CD14-positive monocyte (primary cell): Measurements from ENCODE around the gene CELSR1. TPM values are rescaled to one million over a fixed set of nuclear protein-coding genes. Genes with fewer than 3 reads are reported as not detected.

Experiments used
- DNase-seq, 3 donors: peaks; one replicate each; pipeline ENCODE4 v3.0.0-alpha.2; 2011 to 2022
- H2AFZ ChIP-seq: 2 replicates; pipeline ENCODE4 v1.6.0; 2012; ENCODE audit warnings: mild to moderate bottlenecking, low read depth, low read length, inconsistent platforms; ENCODE audit not compliant: insufficient read depth, poor library complexity, severe bottlenecking
- H3K27ac ChIP-seq, 2 donors: 1 replicate in 1 of 2; 2 replicates in 1 of 2; pipeline ENCODE4 v1.5.1; 2012 to 2013; ENCODE audit warnings: low read length in 2 of 2, control low read depth in 1 of 2, inconsistent platforms in 1 of 2, low read depth in 1 of 2, mild to moderate bottlenecking in 1 of 2
- H3K27me3 ChIP-seq, 2 donors: one replicate each; pipeline versions ENCODE4 v1.6.0 to v1.6.1; 2011 to 2013; ENCODE audit warnings: low read length in 2 of 2; ENCODE audit not compliant: control insufficient read depth in 2 of 2, insufficient read depth in 2 of 2
- H3K36me3 ChIP-seq, 2 donors: replicated peaks in 1 of 2; 1 replicate in 1 of 2; 2 replicates in 1 of 2; pipeline versions ENCODE4 v1.5.1 to v1.6.1; 2012 to 2013; ENCODE audit warnings: low read length in 2 of 2, control low read depth in 1 of 2, inconsistent platforms in 1 of 2, mild to moderate bottlenecking in 1 of 2; ENCODE audit not compliant: insufficient read depth in 2 of 2, control insufficient read depth in 1 of 2
- H3K4me1 ChIP-seq, 2 donors: 1 replicate in 1 of 2; 2 replicates in 1 of 2; pipeline versions ENCODE4 v1.5.1 to v1.6.1; 2012 to 2013; ENCODE audit warnings: low read length in 2 of 2, control low read depth in 1 of 2, inconsistent platforms in 1 of 2, mild to moderate bottlenecking in 1 of 2, moderate library complexity in 1 of 2; ENCODE audit not compliant: insufficient read depth in 2 of 2, control insufficient read depth in 1 of 2
- H3K4me2 ChIP-seq: replicated peaks from 2 replicates; pipeline ENCODE3; 2012; ENCODE audit warnings: low read length, moderate library complexity, mild to moderate bottlenecking; ENCODE audit not compliant: poor library complexity, severe bottlenecking; ENCODE audit errors: extremely low read depth
- H3K4me3 ChIP-seq, 3 experiments: fragments of 200-600 bp in 1 of 3; sonication (generic) in 1 of 3; replicated peaks in 1 of 3; 1 replicate in 2 of 3; 2 replicates in 1 of 3; pipeline ENCODE4 v1.5.1; 2011 to 2013; ENCODE audit warnings: low read length in 3 of 3, mild to moderate bottlenecking in 3 of 3, control low read depth in 2 of 3, low read depth in 2 of 3, inconsistent platforms in 1 of 3, moderate library complexity in 1 of 3
- H3K79me2 ChIP-seq: 2 replicates; pipeline ENCODE4 v1.6.0; 2012; ENCODE audit warnings: mild to moderate bottlenecking, control low read depth, inconsistent platforms, low read length, moderate library complexity; ENCODE audit not compliant: insufficient read depth
- H3K9ac ChIP-seq: 2 replicates; pipeline ENCODE4 v1.6.0; 2017; ENCODE audit warnings: low read length, mild to moderate bottlenecking; ENCODE audit not compliant: insufficient read depth, poor library complexity, severe bottlenecking
- H3K9me3 ChIP-seq, 2 donors: replicated peaks in 1 of 2; 1 replicate in 1 of 2; 2 replicates in 1 of 2; pipeline versions ENCODE4 v1.5.1 to v1.6.1; 2012 to 2013; ENCODE audit warnings: low read length in 2 of 2, control low read depth in 1 of 2; ENCODE audit not compliant: control insufficient read depth in 1 of 2, insufficient read depth in 1 of 2
- H4K20me1 ChIP-seq: 2 replicates; pipeline ENCODE4 v1.6.0; 2012; ENCODE audit warnings: mild to moderate bottlenecking, low read length, control low read depth, moderate library complexity; ENCODE audit not compliant: insufficient read depth
- H3K27ac Mint-ChIP-seq, 7 donors: one replicate each; pipeline ENCODE4 v1.8.0; 2020; ENCODE audit warnings: mild to moderate bottlenecking in 7 of 7, mixed read lengths in 7 of 7, moderate library complexity in 6 of 7, inconsistent platforms in 2 of 7
- H3K27me3 Mint-ChIP-seq, 3 donors: one replicate each; pipeline ENCODE4 v1.8.0; 2021 to 2022; ENCODE audit warnings: low read depth in 3 of 3, mild to moderate bottlenecking in 3 of 3, mixed read lengths in 3 of 3, moderate library complexity in 3 of 3, inconsistent platforms in 1 of 3
- H3K36me3 Mint-ChIP-seq, 2 donors: one replicate each; pipeline ENCODE4 v1.8.0; 2020; ENCODE audit warnings: mixed read lengths in 2 of 2, inconsistent platforms in 1 of 2, mild to moderate bottlenecking in 1 of 2
- H3K4me1 Mint-ChIP-seq: one replicate; pipeline ENCODE4 v1.8.0; 2020; ENCODE audit warnings: mild to moderate bottlenecking, mixed read lengths
- H3K4me3 Mint-ChIP-seq, 2 donors: one replicate each; pipeline ENCODE4 v1.8.0; 2020; ENCODE audit warnings: mild to moderate bottlenecking in 2 of 2, mixed read lengths in 2 of 2, moderate library complexity in 1 of 2
- H3K9me3 Mint-ChIP-seq, 7 donors: one replicate each; pipeline ENCODE4 v1.8.0; 2020 to 2022; ENCODE audit warnings: mixed read lengths in 7 of 7, mild to moderate bottlenecking in 6 of 7, moderate library complexity in 6 of 7, inconsistent platforms in 2 of 7
- CTCF ChIP-seq: fragments of 200-600 bp; IDR thresholded peaks from one replicate; pipeline ENCODE4 v1.8.0; 2022; ENCODE audit warnings: antibody characterized with exemption, mild to moderate bottlenecking
- WGBS: methylation state at CpG from one replicate; pipeline ENCODE4 v1.1.5; 2013; ENCODE audit warnings: missing lambda C conversion rate; ENCODE audit not compliant: insufficient coverage; 5-methylcytosine and 5-hydroxymethylcytosine counted together
- intact Hi-C, 2 donors: fragments of 100-400 bp; cut with micrococcal nuclease; formaldehyde crosslinking; loops; one replicate each; pipeline versions ENCODE4 v1.15.0 to v1.15.1; 2023
- polyA plus RNA-seq, 3 donors: library from polyadenylated mRNA; depleted of rRNA in 1 of 3; unstranded in 2 of 3; stranded (reverse) in 1 of 3; fragments of 300-500 nt in 2 of 3; fragments of >200 nt in 1 of 3; fragmentation: Illumina TruSeq in 2 of 3; gene quantifications; 1 replicate in 2 of 3; 2 replicates in 1 of 3; pipeline ENCODE4 v1.2.3, GENCODE V29; 2012 to 2021

CELSR1 gene
- polyA plus RNA-seq, 3 donors = 0.16 TPM; not detected in 2

- Histone ChIP-seq H3K27me3 (no peaks in the 10 kb centered on the region), H2AFZ (no peak overlapping the region), H3K9ac (no peak overlapping the region), H3K79me2 (no peaks in the 10 kb centered on the region), H4K20me1 (peaks cover 18% of the 10 kb centered on the region), H3K4me1 (no peaks in the 10 kb centered on the region), H3K27ac (no peak overlapping the region), H3K4me2 (no peak overlapping the region), H3K9me3 (no peaks in the 10 kb centered on the region), H3K36me3 (peaks cover 73 to 83% of the 10 kb centered on the region in 2 donors), H3K4me3 (no peak overlapping the region)
- Mint-ChIP-seq H3K27ac (no peak overlapping the region), H3K4me3 (no peak overlapping the region), H3K36me3 (peaks cover 75 to 91% of the 10 kb centered on the region in 2 donors), H3K4me1 (no peaks in the 10 kb centered on the region), H3K27me3 (peaks cover 0 to 4% (median 2%) of the 10 kb centered on the region in 3 donors), H3K9me3 (no peaks in the 10 kb centered on the region)
- no peak for TF ChIP-seq CTCF
- no peak for DNase-seq
- 97% methylated on average over 15 of the region's 21 CpGs for WGBS
- intact Hi-C loops = no loop called here
Measured at GRCh38 chr22:46354176-46354992, 183.0 kb downstream of the CELSR1 start.

GRCh38 chr22:46353483-46354105 lies 183.8 kb downstream of the CELSR1 start:
- H3K9me3 Mint-ChIP-seq = no peaks in the 10 kb centered on the region
- H3K79me2 ChIP-seq = no peaks in the 10 kb centered on the region
- H3K27me3 Mint-ChIP-seq = peaks cover 0 to 4% (median 0%) of the 10 kb centered on the region in 3 donors
- WGBS = 96% methylated on average over 8 of the region's 8 CpGs
- no peaks in the 10 kb centered on the region for H3K27me3 ChIP-seq
- no peak overlapping the region for H3K27ac ChIP-seq
- no peaks in the 10 kb centered on the region for H3K4me1 Mint-ChIP-seq
- peak overlapping the region in 1 of 7 donors; percentile 35 for H3K27ac Mint-ChIP-seq
- H3K4me3 ChIP-seq = no peak overlapping the region
- peaks cover 76 to 93% of the 10 kb centered on the region in 2 donors for H3K36me3 Mint-ChIP-seq
- no peaks in the 10 kb centered on the region for H3K4me1 ChIP-seq
- no peak for DNase-seq
- H3K36me3 ChIP-seq = peaks cover 79 to 91% of the 10 kb centered on the region in 2 donors
- H4K20me1 ChIP-seq = peaks cover 18% of the 10 kb centered on the region
- H3K9ac ChIP-seq = no peak overlapping the region
- H3K4me2 ChIP-seq = no peak overlapping the region
- TF ChIP-seq CTCF = no peak
- H3K9me3 ChIP-seq = no peaks in the 10 kb centered on the region
- no peak overlapping the region for H3K4me3 Mint-ChIP-seq
- no peak overlapping the region for H2AFZ ChIP-seq
- intact Hi-C loops = no loop called here
